EL (cell line): ENCODE measurements around the gene ZNF135.
A peak's percentile ranks its signal among the peaks of the same experiment; 100 is the strongest.

ENCODE experiments used
- DNase-seq: peaks from one replicate; pipeline ENCODE4 v3.0.0-alpha.2; 2016

ZNF135 gene

DNA sequence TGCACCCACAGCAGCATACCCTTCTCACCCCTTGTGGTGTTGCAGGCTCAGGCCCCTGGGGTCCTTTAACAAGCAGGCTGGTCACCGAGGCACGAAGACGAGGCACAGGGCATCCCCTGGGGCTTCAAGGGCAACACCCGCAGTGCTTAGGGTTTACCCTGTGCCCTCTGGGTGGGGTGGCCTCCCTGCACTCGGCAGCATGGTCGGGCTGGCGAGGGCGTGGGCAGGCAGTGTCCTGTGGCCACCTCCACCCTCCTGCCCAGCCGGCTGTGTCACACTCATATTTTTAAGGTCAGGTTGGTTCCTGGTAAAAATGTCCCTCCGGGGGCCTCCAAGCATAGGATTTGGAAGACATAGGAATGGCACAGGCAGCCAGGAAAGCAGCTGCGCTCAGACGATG is 11.4 kb upstream of the ZNF135 start:
- DNase-seq = no peak

DNA sequence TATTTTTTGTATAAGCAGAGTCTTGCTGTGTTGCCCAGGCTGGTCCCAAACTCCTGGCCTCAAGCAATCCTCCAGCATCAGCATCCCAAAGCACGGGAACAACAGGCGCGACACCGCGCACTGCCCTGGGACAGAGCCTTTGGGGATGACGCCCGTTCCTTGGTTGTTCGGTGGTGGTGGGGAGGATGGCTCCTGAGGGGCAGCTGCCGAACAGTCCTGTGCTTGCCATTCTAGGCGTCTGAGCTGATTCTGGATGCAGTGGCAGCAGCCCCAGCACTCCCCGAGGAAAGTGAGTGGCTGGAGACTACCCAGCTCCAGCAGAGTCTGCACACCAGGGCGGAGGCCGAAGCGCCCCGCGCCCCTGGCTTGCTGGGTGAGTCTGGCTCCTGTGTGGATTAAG is 6.8 kb upstream of the ZNF135 start:
- no peak for DNase-seq

DNA sequence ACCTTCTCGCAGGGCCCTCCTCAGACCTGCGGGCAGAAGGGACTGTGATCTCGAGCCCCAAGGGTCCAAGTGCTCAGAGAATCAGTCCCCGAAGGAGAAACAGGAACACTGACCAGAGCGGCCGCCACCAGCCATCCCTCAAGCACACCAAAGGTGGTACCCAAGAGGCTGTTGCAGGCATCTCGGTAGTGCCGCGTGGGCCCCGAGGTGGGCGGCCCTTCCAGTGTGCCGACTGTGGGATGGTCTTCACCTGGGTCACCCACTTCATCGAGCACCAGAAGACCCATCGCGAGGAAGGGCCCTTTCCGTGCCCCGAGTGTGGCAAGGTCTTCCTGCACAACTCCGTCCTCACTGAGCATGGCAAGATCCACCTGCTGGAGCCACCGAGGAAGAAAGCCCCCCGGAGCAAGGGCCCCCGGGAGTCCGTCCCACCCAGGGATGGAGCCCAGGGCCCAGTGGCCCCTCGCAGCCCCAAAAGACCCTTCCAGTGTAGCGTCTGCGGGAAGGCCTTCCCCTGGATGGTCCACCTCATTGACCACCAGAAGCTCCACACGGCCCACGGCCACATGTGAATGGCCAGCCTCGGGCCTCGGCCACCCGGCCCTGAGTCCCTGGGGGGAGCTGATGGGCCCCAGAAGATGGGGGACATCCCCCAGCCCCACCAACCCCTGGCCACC is 5.5 kb upstream of the ZNF135 start:
- no peak for DNase-seq

DNA sequence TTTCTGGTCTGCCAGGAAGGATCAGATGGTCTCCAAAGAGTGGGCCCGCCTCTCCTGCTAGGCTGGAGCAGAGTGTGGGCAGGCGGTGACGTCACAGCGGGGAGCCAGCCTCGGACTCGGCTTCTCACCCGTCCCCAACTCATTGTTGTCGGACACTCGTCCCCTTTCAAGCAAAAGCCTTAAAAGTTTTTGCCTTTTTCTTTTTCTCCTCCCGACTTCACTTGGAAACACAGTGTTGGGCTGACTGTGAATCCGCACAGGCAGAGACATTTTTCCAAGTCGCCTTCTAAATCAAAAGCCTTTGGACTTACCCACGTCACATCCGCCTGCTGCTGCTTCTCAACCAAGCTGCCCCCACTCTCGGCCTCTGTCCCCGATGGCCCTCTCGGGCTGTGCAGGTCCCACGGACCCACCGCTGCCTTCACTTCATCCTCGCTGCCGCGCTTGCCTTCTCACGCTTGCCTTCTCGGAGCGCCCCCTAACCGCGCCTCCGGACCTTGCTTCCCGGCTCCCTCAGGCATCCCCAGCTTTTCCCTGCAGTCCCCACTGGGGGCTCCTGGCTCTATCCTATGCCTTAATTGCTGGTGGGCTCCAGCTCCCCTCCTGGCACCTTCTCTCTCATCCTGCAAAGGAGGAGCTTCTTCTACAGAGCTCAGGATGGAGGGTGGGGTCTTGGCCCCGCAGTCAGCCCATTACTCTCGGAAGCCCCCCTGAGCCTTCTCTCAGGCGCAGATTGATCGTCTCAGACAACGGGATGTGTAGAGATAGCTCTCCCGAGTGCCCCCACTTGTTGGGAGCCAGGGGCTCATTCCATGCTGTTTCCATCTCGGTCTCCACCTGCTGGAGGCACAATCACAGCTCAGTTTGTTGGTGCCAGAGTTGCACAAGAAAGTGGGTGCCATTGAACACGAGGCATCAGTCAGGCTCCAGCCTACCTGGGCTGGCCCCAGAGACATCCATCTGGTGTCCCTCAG is 3.9 kb upstream of the ZNF135 start:
- peak; percentile 49 for DNase-seq

DNA sequence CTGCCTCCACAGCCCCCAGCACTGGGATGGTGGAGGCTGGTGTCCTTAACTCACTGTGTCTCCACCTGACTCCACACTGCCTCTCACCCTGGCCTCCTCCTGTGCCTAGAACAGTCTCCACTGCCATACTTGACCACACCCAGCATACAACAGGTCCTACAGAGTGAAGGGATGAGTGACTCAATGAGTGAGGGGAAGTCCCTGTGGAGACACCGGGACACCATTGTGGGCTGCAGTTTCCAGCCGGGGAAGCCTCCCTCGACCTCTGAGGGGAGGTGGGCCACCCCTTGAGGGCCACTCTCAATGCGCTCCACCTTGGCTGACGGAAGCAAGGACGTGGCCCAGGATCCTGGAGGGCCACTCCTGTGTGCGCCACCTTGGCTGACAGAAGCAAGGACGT is 2.8 kb upstream of the ZNF135 start:
- no peak for DNase-seq

DNA sequence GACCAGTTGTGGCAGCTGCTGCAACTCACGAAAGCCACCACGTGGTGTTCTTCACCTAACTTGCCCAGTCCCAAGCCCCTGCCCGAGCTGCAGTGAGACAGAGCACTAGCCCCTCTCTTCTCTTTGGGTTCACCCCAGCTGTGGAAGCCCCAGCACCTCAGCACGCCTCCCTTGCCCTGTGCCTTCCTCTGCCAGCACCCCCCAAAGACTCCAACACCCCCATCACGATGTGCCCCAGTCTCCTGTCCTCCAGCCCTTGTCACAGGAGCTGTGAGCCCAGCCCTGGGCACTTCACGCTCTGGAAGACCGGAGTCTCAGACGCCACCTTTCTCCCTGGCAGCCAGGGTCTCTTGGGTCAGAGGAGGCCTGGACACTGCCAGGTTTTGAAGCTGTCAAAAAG is 2.2 kb upstream of the ZNF135 start:
- no peak for DNase-seq

DNA sequence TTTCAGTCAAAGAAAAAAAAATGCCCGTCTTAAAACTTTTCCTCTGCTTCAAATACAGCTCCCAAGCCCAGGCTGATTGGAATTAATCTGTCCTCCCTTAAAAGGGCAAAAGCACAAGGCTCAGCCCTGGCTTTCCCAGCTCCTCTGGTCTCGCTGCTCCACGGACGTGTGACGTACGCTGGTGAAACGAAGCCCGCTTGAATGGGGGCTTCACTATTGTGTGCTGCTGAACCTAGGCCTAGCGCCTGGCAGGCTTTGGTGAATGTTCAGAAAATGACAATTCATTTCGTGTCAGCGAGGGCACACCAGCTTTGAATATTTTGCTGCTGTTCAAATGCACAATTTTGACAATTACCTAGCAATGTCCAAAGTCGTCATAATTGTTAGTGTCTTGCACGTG is 615 bp upstream of the ZNF135 start:
- no peak for DNase-seq

DNA sequence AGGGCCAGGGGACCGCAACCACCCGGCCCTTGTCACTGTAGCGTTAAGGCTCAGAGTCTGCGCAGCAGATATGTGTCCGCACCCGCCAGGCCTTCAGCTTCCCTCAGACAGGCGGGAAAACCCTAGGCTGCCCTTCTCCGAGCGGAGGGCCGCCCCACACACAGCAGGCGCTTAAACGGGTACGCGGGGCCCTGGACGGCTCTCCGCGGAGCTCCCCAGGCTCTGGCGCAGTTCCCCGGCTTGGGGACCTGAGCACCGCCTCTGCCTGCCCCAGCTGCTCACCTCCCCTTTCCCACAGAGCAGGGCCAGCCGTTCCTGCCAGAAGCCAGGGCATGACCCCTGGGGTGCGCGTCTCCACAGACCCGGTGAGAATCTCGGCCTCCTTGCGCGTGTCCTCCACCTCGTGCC is 593 bp downstream of the ZNF135 start:
- DNase-seq = no peak

DNA sequence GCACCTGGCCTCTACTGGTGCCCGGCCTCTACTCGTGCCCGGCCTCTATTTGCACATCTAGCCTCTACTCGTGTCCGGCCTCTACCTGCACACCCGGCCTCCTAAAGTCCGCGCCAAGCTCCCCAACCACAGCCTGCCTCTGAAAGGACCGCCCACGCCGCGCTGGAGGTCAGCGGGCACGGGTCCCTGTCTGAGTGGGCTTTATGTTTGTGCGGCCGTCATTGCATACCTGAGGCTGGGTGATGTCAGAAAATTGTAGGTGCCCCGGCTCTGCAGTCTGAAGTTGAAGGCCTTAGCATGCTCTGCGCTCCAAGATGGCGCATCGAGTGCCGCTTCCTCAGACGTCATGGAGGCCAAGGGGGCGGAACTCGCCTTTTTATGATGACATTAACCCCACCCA is 1.1 kb downstream of the ZNF135 start:
- DNase-seq = no peak

DNA sequence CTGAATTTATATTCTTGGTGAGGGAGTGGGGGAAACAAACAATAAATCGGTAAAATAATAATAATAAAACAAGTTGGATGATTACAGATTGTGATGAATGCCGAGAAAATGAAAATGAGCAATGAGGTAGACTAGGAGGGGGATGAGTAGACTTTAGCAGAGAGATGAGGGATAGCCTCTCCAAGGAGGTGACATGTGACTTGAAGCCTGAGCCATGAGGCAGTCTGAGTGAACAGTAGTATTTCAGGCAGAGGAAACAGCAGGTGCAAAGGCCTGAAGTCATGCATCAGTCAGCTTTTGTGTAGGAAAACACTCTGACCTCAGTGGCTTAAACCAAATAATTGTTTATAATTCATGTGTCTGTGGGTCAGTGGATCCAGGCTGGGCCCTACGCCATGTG is 4.6 kb downstream of the ZNF135 start:
- DNase-seq = no peak

DNA sequence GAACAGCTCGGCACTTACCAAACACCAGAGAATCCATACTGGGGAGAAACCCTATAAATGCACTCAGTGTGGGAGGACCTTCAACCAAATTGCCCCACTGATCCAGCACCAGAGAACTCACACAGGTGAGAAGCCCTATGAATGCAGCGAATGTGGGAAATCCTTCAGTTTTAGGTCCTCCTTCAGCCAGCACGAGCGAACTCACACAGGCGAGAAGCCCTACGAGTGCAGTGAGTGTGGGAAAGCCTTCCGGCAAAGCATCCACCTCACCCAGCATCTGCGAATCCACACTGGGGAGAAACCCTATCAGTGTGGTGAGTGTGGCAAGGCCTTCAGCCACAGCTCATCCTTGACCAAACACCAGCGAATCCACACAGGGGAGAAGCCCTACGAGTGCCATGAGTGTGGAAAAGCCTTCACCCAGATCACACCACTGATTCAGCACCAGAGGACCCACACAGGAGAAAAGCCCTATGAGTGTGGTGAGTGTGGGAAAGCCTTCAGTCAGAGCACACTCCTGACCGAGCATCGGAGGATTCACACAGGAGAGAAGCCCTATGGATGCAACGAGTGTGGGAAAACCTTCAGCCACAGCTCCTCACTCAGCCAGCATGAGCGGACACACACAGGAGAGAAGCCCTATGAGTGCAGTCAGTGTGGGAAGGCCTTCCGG is 8.3 kb downstream of the ZNF135 start:
- DNase-seq = no peak

DNA sequence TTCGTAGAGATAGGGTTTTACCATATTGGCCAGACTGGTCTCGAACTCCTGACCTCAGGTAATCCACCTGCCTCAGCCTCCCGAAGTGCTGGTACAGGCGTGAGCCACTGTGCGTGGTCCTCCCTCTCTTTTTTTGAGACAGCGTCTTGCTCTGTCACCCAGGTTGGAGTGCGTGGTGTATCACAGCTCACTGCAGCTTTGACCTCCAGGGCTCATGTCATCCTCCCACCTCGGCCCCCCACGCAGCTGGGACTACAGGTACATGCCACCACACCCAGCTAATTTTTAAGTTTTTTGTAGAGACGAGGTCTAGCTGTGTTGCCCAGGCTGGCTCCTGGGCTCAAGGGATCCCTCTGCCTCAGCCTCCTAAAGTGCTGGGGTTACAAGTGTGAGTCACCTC is 20.7 kb downstream of the ZNF135 start:
- DNase-seq = no peak

DNA sequence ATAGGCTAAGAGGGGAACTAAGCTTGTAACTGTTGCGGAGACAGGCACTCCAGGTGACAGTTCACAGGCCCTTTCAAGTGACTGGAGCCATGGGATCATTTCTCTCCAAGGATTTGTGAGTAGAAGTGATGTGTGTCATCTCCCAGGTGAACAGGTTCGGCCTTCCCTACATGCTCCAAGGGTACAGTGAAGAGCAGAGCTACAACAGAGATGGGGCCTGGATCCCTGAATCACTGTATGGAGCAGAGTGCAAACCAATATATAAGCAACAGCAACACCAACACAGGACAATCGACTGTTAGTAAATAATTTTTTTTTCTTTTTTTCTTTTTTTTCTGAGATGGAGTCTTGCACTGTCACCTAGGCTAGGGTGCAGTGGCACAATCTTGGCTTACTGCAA is 23.9 kb downstream of the ZNF135 start:
- no peak for DNase-seq

DNA sequence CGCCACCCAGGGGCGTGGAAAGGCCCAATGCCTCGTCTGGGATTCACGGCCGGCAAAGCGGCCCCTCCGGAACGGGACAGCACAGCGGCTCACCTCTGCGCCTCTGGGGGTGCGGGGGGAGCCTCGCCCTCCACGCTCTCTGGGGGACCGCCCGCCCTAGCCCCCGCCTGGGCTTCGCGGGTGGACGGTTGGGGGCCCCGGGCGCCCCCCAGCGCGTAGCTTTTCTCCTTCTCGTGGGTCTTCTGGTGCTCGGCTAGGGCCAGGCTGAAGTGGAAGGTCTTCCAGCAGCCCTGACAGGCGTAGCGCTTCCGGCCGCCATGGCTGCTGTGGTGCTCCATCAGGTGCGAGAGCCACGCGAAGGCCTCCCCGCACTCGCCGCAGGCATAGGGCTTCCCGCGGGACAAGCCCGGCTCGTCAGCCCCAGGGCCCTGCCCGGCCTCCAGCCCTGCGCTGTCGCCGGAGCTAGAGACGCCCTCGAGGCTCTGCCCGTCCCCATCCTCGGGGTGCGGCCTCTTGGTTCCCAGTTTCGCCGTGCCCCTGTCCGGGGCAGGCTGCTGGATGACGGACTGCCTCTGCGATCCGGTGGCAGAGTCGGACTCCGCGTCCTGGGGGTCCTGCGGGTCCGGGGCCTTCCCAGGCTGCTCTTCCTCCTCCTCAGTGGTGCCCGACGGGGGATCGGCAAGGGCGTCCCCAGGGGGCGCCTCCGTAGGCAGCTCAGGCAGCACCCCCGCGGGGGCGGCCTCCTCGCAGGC is 25.7 kb downstream of the ZNF135 start:
- DNase-seq = no peak

DNA sequence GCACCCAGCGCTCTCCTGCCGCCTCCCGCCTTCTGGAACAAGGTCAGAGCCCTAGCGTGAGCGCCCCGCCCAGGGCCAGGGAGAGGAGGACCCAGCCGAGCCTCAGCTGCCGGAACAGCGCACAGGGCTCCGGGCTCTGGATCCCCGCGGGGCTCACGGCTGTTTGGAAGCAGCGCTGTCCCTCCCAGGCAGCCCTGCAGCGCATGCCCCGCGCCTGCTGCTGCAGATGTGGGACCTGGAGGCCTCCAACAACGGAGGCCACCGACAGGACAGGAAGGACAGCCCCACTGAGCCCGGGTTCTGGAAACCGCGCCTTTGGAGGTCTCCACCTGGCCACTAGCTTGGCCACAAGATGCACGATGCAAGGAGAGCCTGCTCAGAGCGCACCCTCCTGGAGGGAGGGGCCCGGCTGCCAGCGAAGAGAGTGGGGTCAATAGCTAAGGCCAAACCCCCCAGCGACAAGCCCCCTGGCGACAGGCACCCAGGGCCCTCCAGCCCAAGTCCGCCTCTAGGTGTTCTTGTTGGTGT is 26.3 kb downstream of the ZNF135 start:
- no peak for DNase-seq

DNA sequence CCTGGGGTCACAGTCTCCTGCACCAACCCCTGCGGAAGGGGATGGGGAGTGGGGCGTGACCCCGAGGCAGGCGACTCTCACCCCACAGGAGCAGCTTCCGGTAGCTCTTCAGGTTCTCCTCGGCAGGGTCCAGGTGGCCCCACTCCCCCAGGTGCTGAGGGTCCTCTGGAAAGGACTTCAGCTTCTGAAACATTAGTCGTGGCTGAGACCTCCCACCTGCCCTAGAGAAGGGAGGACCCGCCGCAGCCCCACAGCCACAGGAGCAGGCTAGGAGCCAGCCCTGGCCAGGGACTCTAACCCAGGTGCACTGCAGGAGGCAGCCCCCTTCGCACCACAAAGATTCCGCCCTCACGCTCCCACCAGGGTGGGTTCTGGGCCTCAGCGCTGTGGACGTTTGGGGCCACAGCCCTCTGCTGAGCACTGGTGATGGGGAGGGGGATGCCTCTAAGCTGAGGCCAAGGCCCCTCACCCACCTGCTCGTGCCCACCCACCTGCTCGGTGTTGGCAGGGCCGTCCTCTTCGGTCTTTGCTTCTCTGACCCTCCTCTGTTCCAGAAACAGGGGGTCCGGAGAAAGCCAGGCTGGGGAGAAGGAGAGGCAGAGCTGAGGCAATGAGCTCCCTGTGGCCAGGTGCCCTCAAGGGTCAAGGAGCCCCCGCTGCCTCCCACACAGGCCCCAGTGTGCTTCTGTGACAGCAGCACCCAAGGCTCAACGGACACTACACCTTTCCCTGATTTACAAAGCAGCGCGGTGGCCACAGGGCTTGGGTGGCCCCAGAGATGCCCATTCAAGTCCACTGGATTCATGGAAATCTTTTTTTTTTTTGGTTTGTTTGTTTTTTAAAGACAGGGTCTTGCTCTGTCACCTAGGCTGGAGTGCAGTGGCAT is 28.0 kb downstream of the ZNF135 start:
- DNase-seq = no peak

DNA sequence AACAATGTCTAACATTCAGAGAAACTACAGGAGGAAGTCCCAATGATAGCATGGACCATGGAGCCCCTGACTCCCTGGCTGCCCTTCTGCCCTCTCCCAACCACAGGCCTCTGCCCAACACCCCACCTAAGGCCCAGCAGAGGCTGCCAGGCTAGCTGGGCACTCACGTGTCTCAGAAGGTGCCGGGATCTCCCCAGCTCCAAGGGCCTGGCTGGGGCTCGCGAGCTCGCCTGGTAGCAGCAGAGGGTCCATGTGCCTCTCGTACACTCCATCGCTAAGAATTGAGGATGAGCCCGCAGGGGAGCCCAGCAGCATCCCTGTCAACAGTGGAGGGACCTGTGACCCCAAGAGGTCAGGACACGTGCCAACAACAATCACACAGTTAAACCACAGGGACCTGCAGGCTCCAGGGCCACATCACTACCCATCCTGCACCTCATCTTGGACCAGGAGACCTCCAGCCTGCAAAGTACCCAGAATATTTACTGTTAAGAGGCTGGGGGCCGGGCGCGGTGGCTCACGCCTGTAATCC is 29.5 kb downstream of the ZNF135 start:
- no peak for DNase-seq

DNA sequence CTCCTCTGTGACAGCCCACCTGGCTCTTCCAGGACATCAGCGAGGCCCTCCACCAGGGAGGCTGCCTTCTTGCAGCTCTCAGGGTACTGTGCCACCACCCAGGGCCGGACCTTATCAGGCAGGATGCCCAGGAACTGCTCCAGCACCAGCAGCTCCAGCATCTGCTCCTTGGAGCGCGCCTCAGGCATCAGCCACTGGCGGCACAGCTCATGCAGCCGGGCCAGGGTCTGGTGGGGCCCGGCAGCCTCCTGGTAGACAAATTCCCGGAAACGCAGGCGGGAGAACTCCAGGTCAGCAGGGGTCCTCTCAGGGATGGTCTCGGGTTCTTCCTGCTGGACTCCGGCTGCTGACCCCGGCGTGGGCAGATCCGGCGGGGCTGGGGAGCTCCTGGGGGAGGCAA is 30.8 kb downstream of the ZNF135 start:
- DNase-seq = no peak

DNA sequence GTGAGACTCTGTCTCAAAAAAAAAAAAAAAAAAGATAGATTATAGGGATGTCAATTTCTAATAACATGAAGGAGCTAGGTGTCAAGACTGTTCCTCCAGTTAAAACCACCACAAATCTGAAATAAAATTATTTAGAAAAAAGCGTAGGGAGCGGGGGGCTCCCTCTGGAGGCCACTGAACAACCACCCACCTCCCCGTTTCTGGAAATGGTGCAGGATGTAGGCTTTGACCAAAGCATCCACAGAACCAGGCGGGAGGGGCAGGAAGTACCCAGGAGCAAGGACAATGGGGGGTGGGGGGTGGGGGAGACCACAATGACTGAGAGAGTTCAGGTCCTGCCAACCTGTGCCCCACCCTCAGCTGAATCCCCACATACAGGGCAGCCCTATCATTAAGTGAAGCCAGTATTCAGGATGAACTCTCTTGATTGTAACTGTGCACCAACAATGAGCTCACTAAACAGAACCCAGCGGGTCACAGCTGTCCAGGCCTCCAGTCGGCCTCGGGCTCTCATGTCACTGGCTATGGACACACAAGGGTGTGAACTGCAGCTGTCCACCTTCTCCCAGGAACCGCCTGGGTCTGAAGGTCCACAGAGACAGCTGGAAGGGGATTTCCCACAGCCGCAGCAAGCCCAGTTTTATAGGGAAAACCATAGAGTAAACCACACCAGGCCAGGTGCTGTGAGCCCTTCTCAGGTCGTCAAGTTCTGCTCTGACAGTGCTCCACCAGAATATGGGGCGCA is 32.3 kb downstream of the ZNF135 start:
- no peak for DNase-seq

DNA sequence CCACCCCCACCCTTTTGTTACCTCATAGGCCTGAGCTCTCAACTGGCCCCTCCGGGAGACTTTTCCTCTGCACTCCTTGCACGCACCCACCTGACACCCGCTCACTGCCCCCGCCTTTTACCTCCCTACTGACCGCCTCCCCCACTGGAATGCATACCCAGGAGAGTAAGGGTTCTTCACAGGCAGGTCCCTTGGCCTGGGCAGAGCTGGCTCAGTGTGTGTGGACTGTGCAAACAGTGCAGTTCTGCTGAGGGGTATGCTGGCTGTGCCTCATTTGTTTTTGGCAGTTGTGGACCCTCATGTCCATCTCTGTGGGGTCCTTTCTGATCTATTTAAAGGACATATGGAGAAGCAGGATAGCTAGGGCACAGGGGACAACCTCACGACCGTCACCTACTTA is 34.0 kb downstream of the ZNF135 start:
- no peak for DNase-seq

DNA sequence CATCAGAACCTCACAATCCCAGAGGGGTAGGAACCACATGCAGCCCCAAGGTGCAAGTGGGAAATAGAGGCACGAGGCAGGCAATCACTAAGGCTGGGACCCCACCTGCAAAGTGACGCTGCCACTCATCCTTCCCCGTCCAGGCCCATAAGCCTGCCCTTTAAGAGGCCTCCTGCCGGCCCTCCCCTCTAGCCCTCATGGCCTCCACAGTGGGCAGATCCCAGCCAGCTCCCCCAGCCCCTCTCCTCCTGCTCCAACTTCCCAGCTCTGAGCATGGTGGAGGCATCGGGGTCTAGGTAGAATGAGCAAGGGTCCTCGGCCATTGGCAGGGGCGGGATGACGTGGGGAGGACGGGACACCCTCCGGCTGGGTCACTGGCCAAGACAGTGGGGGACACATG is 36.2 kb downstream of the ZNF135 start:
- DNase-seq = no peak
